Transverse colon (tissue), 4 donors: Measurements from ENCODE around the gene JHY. TPM values are rescaled to one million over a fixed set of nuclear protein-coding genes. Genes with fewer than 3 reads are reported as not detected.

Source experiments
- DNase-seq: peaks from one replicate; pipeline ENCODE4 v3.0.0-alpha.2; 2019
- H3K27ac ChIP-seq, 4 donors: fragments of 200-600 bp; sonication (generic); 2 replicates each; pipeline ENCODE4 v1.5.1; 2016 to 2018; ENCODE audit warnings: inconsistent platforms in 4 of 4
- H3K27me3 ChIP-seq: fragments of 200-600 bp; sonication (generic); 2 replicates; pipeline ENCODE4 v1.5.1; 2017; ENCODE audit warnings: inconsistent platforms
- H3K36me3 ChIP-seq, 4 donors: fragments of 200-600 bp; sonication (generic); 2 replicates each; pipeline ENCODE4 v1.5.1; 2017 to 2019; ENCODE audit warnings: inconsistent platforms in 4 of 4
- H3K4me1 ChIP-seq, 4 donors: fragments of 200-600 bp; sonication (generic); 2 replicates each; pipeline ENCODE4 v1.5.1; 2017 to 2020; ENCODE audit warnings: inconsistent platforms in 4 of 4
- H3K4me3 ChIP-seq, 4 donors: fragments of 200-600 bp; sonication (generic); 1 replicate in 1 of 4; 2 replicates in 3 of 4; pipeline versions ENCODE4 v1.5.1 to v1.6.1; 2017 to 2019; ENCODE audit warnings: inconsistent platforms in 4 of 4
- H3K9me3 ChIP-seq, 2 donors: fragments of 200-600 bp; sonication (generic); 2 replicates each; pipeline ENCODE4 v1.5.1; 2017 to 2019; ENCODE audit warnings: inconsistent platforms in 2 of 2
- CTCF ChIP-seq, 5 experiments: fragments of 200-600 bp in 3 of 5; fragments of 450-650 bp in 2 of 5; sonication (generic) in 3 of 5; IDR thresholded peaks; 1 replicate in 2 of 5; 2 replicates in 3 of 5; pipeline ENCODE4 v1.5.1; 2016 to 2017; ENCODE audit warnings: antibody characterized with exemption in 5 of 5, inconsistent platforms in 3 of 5, mild to moderate bottlenecking in 2 of 5, moderate library complexity in 1 of 5
- EP300 ChIP-seq: sonication (generic); formaldehyde crosslinking; IDR thresholded peaks from one replicate; pipeline ENCODE4 v1.6.1; 2017; ENCODE audit warnings: antibody characterized with exemption, low read depth
- POLR2A ChIP-seq: fragments of 450-650 bp; IDR thresholded peaks from one replicate; pipeline ENCODE4 v1.6.1; 2016; ENCODE audit warnings: antibody characterized with exemption, mild to moderate bottlenecking, moderate library complexity
- POLR2AphosphoS5 ChIP-seq, 3 donors: sonication (generic); formaldehyde crosslinking; IDR thresholded peaks; one replicate each; pipeline ENCODE4 v1.6.1; 2016; ENCODE audit warnings: antibody characterized with exemption in 3 of 3
- WGBS, 2 donors: methylation state at CpG; one replicate each; pipeline ENCODE4 v1.1.5; 2018; ENCODE audit warnings: low coverage in 1 of 2; 5-methylcytosine and 5-hydroxymethylcytosine counted together
- in situ Hi-C, 4 donors: fragments of 200-750 bp; cut with MboI; loops; one replicate each; pipeline versions ENCODE4 v1.15.0 to v1.15.1; 2017; ENCODE audit warnings: low sequenced_read_pairs in 3 of 4, low pct_ligation_motif_present in 1 of 4, low pct_unique_long_range_greater_than_20kb in 1 of 4
- intact Hi-C: fragments of 100-400 bp; cut with DNase I; formaldehyde crosslinking; loops from one replicate; pipeline ENCODE4 v1.15.1; 2023; ENCODE audit warnings: low total_unique reads
- total RNA-seq, 4 donors: library from RNA; depleted of rRNA; stranded (reverse); fragments of >200 nt; gene quantifications; one replicate each; pipeline ENCODE4 v1.1.0, GENCODE V29; 2016

Gene JHY
- total RNA-seq, 4 donors from 2014 or later = 2.0 to 5.2 (median 4.4) TPM; not detected in 1

- DNase-seq = no peak
- no peaks in the 10 kb centered on the region for H3K9me3 ChIP-seq
- TF ChIP-seq POLR2A (no peak), EP300 (no peak), POLR2AphosphoS5 (IDR thresholded peaks at IDR 0.05) (no peak), CTCF (IDR thresholded peaks at IDR 0.05) (no peak)
- intact Hi-C loops = no loop called here
- in situ Hi-C loops = loop anchor here in 2 of 4 donors (5.0 to 25.0 kb wide), 3 partner anchors 140 to 235 kb away; no protein-coding TSS in a partner anchor
- no peaks in the 10 kb centered on the region for H3K4me1 ChIP-seq
- no peaks in the 10 kb centered on the region for H3K36me3 ChIP-seq
- no peak overlapping the region for H3K4me3 ChIP-seq
- WGBS, 2 donors = 78 to 85% methylated on average over 2 to 3 of the region's 3 CpGs
- H3K27ac ChIP-seq = no peak overlapping the region
- H3K27me3 ChIP-seq = no peaks in the 10 kb centered on the region
These were observed 10.5 kb upstream of the JHY start for GRCh38 chr11:122872046-122872445.

GRCh38 chr11:122874991-122875390 lies 7.6 kb upstream of the JHY start:
- DNase-seq = no peak
- intact Hi-C loops = no loop called here

GRCh38 chr11:122877732-122878131 lies 4.8 kb upstream of the JHY start:
- Histone ChIP-seq H3K9me3 (no peaks in the 10 kb centered on the region), H3K27me3 (peaks cover 3% of the 10 kb centered on the region), H3K36me3 (no peaks in the 10 kb centered on the region), H3K4me1 (peaks cover 0 to 5% (median 2%) of the 10 kb centered on the region in 4 donors), H3K4me3 (no peak overlapping the region), H3K27ac (no peak overlapping the region)
- in situ Hi-C loops = no loop called here
- WGBS, 2 donors = 47 to 72% methylated on average over 3 to 5 of the region's 5 CpGs
- no peak for DNase-seq
- intact Hi-C loops = no loop called here
- no peak for TF ChIP-seq EP300
- TF ChIP-seq POLR2A = no peak
- TF ChIP-seq CTCF (IDR thresholded peaks at IDR 0.05) = no peak
- TF ChIP-seq POLR2AphosphoS5 (IDR thresholded peaks at IDR 0.05) = no peak

More at GRCh38 chr11:122874991-122875390, 7.6 kb upstream of the JHY start:
- Histone ChIP-seq H3K9me3 (no peaks in the 10 kb centered on the region), H3K27ac (no peak overlapping the region), H3K4me3 (no peak overlapping the region), H3K27me3 (peaks cover 2% of the 10 kb centered on the region), H3K36me3 (no peaks in the 10 kb centered on the region), H3K4me1 (no peaks in the 10 kb centered on the region)
- TF ChIP-seq POLR2AphosphoS5 (IDR thresholded peaks at IDR 0.05) (no peak), POLR2A (no peak), EP300 (no peak), CTCF (IDR thresholded peaks at IDR 0.05) (no peak)
- in situ Hi-C loops = loop anchor here in 2 of 4 donors (5.0 to 25.0 kb wide), 3 partner anchors 137 to 238 kb away; no protein-coding TSS in a partner anchor
- WGBS, 2 donors = 66 to 74% methylated on average over 7 of the region's 7 CpGs

- Histone ChIP-seq H3K4me3 (no peak overlapping the region), H3K27ac (no peak overlapping the region), H3K27me3 (peaks cover 3% of the 10 kb centered on the region), H3K9me3 (no peaks in the 10 kb centered on the region), H3K36me3 (no peaks in the 10 kb centered on the region), H3K4me1 (peaks cover 0 to 13% (median 2%) of the 10 kb centered on the region in 4 donors)
- in situ Hi-C loops (no loop called here), intact Hi-C loops (no loop called here)
- no peak for DNase-seq
- TF ChIP-seq EP300 (no peak), POLR2A (no peak), CTCF (IDR thresholded peaks at IDR 0.05) (no peak), POLR2AphosphoS5 (IDR thresholded peaks at IDR 0.05) (no peak)
- 34 to 40% methylated on average over 2 to 4 of the region's 4 CpGs for WGBS, 2 donors
These were observed 2.8 kb upstream of the JHY start for GRCh38 chr11:122879785-122880184.
